AG04450 (cell line): ENCODE measurements around the gene ZMYM2. TPM values are rescaled to one million over a fixed set of nuclear protein-coding genes. Genes with fewer than 3 reads are reported as not detected.

Experiments used
- CTCF ChIA-PET: fragments of 300-600, 350-600 bp; formaldehyde crosslinking; extraction: SDS; loops from one replicate; lab custom pipeline; 2022; ENCODE audit warnings: antibody characterized with exemption, inconsistent platforms; lab: Charles Lee
- POLR2A ChIA-PET: fragments of 350-600 bp; formaldehyde crosslinking; extraction: SDS; loops from one replicate; lab custom pipeline; 2021; ENCODE audit warnings: antibody characterized with exemption, inconsistent platforms; lab: Yijun Ruan, JAX
- DNase-seq: peaks from one replicate; pipeline ENCODE4 v3.0.0-alpha.2; 2011; ENCODE audit warnings: low read depth, low spot score
- H3K27ac ChIP-seq: one replicate; pipeline ENCODE4 v1.5.1; 2012; ENCODE audit warnings: low read depth, low read length, control low read depth
- H3K27me3 ChIP-seq: one replicate; pipeline ENCODE4 v1.6.0; 2012; ENCODE audit warnings: low read length; ENCODE audit not compliant: control insufficient read depth, insufficient read depth
- H3K4me3 ChIP-seq: 2 replicates; pipeline ENCODE4 v1.5.1; 2011; ENCODE audit warnings: mild to moderate bottlenecking, low read depth, low read length, control low read depth
- H3K9me3 ChIP-seq: 2 replicates; pipeline ENCODE4 v1.5.1; 2012; ENCODE audit warnings: low read length; ENCODE audit not compliant: control insufficient read depth, insufficient read depth
- polyA plus RNA-seq: library from polyadenylated mRNA; depleted of rRNA; stranded (reverse); fragments of >200 nt; gene quantifications from 2 replicates; pipeline ENCODE4 v1.2.3, GENCODE V29; 2011
- TF ChIP-seq, protein P1 (sequence below): IDR thresholded peaks from 2 replicates; pipeline ENCODE4 v1.5.1; 2011; ENCODE audit warnings: low read depth, low read length, control low read depth, inconsistent platforms

The ZMYM2 gene
- polyA plus RNA-seq, 1 experiment: 46.1 TPM

DNA sequence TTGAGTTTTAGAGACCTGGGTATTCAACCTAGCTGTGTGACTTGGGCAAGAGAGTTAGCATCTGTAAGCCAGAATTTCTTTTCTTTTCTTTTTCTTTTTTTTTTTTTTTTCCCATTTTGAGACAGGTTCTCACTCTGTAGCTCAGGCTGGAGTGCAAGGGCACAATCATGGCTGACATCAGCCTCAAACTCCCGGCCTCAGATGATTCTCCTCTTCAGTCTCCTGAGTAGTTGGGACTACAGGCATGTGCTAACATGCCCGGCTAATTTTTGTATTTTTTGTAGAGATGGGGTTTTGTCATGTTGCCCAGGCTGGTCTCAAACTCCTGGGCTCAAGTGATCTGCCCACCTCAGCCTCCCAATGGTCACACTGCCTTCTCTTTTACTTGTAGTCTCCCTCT is 33.0 kb downstream of the ZMYM2 start:
- DNase-seq: no peak
- ChIA-PET POLR2A (no interaction called here), CTCF (no interaction called here)
- no peaks in the 10 kb centered on the region for H3K9me3 ChIP-seq
- no peak overlapping the region for H3K27ac ChIP-seq
- TF ChIP-seq, protein P1, sequence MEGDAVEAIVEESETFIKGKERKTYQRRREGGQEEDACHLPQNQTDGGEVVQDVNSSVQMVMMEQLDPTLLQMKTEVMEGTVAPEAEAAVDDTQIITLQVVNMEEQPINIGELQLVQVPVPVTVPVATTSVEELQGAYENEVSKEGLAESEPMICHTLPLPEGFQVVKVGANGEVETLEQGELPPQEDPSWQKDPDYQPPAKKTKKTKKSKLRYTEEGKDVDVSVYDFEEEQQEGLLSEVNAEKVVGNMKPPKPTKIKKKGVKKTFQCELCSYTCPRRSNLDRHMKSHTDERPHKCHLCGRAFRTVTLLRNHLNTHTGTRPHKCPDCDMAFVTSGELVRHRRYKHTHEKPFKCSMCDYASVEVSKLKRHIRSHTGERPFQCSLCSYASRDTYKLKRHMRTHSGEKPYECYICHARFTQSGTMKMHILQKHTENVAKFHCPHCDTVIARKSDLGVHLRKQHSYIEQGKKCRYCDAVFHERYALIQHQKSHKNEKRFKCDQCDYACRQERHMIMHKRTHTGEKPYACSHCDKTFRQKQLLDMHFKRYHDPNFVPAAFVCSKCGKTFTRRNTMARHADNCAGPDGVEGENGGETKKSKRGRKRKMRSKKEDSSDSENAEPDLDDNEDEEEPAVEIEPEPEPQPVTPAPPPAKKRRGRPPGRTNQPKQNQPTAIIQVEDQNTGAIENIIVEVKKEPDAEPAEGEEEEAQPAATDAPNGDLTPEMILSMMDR: no peak
- no peaks in the 10 kb centered on the region for H3K27me3 ChIP-seq
- no peak overlapping the region for H3K4me3 ChIP-seq

DNA sequence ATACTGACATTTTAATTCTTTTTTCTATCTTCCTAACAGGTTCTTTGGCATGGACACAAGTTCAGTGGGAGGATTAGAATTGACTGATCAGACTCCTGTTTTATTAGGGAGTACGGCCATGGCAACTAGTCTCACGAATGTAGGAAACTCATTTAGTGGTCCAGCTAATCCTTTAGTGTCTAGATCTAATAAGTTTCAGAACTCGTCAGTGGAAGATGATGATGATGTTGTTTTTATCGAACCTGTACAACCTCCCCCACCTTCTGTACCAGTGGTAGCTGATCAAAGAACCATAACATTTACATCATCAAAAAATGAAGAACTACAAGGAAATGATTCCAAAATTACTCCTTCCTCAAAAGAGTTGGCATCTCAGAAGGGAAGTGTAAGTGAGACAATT is 34.5 kb downstream of the ZMYM2 start:
- Histone ChIP-seq H3K9me3 (no peaks in the 10 kb centered on the region), H3K27me3 (no peaks in the 10 kb centered on the region), H3K27ac (no peak overlapping the region), H3K4me3 (no peak overlapping the region)
- TF ChIP-seq, protein P1: no peak
- DNase-seq: no peak
- ChIA-PET POLR2A (no interaction called here), CTCF (no interaction called here)

DNA sequence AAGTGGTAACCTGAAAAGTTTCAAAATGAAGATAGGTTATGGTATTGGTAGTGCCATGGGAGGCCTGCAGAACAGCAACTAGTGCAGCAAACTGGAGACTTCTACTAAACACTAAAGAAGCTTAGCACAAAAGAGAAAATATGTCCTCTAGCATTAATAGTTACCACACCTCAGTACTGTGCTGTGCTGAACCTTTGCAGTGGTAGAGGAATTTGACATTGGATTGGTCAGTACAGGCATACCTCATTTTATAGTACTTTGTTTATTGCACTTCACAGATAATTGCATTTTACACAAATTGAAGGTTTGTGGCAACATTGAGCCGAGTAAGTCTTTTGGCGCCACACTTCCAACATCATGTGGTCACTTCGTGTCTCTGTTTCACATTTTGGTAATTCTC is 40.4 kb downstream of the ZMYM2 start:
- no peaks in the 10 kb centered on the region for H3K27me3 ChIP-seq
- no peak overlapping the region for H3K4me3 ChIP-seq
- DNase-seq: no peak
- H3K27ac ChIP-seq: no peak overlapping the region
- TF ChIP-seq, protein P1: no peak
- no peaks in the 10 kb centered on the region for H3K9me3 ChIP-seq
- CTCF ChIA-PET: interaction anchor here (3.4 kb wide), 1 partner anchor 14 kb away, joined by 23 read pairs; no protein-coding TSS in a partner anchor
- POLR2A ChIA-PET: no interaction called here

DNA sequence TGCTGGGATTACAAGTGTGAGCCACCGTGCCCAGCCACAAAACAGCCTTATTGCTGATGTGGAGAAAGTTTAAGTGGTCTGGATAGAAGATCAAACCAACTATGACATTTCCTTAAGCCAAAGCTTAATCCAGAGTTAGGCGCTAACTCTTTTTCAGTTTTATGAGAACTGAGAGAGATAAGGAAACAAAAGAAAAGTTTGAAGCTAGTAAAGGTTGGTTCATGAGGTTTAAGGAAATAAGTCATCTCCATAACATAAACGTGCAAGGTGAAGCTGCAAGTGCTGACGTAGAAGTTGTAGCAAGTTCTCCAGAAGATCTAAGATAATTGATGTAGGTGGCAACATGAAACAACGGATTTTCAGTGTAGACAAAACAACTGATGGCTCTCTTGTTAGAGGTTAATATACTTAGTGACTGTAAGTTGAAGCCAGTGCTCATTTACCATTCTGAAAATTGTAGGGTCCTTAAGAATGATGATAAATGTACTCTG is 41.6 kb downstream of the ZMYM2 start:
- CTCF ChIA-PET: interaction anchor here (3.4 kb wide), 1 partner anchor 16 kb away, joined by 23 read pairs; no protein-coding TSS in a partner anchor
- H3K4me3 ChIP-seq: no peak overlapping the region
- no peak for DNase-seq
- H3K27me3 ChIP-seq: no peaks in the 10 kb centered on the region
- TF ChIP-seq, protein P1: no peak
- POLR2A ChIA-PET: no interaction called here
- H3K27ac ChIP-seq: no peak overlapping the region
- H3K9me3 ChIP-seq: no peaks in the 10 kb centered on the region

DNA sequence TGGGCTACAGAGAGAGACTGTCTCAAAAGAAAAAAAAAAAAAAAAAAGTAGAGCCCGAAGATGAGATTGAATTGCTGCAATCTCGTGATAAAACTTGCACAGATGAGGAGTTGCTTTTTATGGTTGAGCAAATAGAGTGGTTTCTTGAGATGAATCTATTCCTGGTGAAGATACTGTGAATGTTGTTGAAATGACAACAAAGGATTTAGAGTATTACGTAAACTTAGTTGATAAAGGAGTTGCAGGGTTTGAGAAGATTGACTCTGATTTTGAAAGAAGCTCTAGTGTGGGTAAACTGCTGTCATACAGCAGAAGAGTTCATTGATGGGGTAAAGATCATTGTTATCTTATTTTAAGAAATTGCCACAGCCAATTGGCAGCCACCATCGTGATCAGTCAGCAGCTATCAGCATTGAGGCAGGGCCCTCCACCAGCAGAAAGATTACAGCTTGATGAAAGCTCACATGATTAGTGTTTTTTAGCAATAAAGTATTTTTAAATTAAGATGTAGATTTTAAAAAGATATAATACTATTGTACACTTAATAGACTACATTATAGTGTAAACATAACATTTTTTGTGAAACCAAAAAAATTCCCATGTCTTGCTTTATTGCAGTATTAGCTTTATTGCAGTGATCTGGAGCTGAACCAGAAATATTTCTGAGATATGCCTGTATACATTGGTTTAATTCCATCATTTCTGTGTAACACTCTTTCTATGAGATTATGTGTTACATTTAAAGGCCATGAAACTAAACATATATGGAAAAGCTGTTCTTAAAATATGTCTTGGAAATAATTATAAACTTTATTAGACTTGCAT is 43.1 kb downstream of the ZMYM2 start:
- no peak for DNase-seq
- H3K4me3 ChIP-seq: no peak overlapping the region
- H3K27me3 ChIP-seq: no peaks in the 10 kb centered on the region
- ChIA-PET POLR2A (interaction anchor here (0.8 kb wide), 1 partner anchor 13 kb away, joined by 6 read pairs; no protein-coding TSS in a partner anchor), CTCF (interaction anchor here (5.4 kb wide), 1 partner anchor 17 kb away, joined by 36 read pairs; no protein-coding TSS in a partner anchor)
- no peak overlapping the region for H3K27ac ChIP-seq
- TF ChIP-seq, protein P1: no peak
- no peaks in the 10 kb centered on the region for H3K9me3 ChIP-seq
